OCI-LY7 (cell line): ENCODE measurements around the gene TFCP2L1. TPM values are rescaled to one million over a fixed set of nuclear protein-coding genes. Genes with fewer than 3 reads are reported as not detected.

Source experiments
- BruUV-seq: library from RNA; stranded (reverse); fragments of 400-500 nt; replicated peaks from 2 replicates; lab custom pipeline; 2021; lab: Mats Ljungman, UMichigan
- CTCF ChIA-PET: fragments of 300-600 bp; sonication (Branson Sonifier 250); formaldehyde crosslinking; loops from one replicate; lab custom pipeline; 2022; ENCODE audit warnings: antibody characterized with exemption; ENCODE audit not compliant: unreplicated experiment; lab: Charles Lee
- POLR2A ChIA-PET: fragments of 300-600 bp; sonication (Branson Sonifier 250); formaldehyde crosslinking; loops from one replicate; lab custom pipeline; 2022; ENCODE audit warnings: antibody characterized with exemption; lab: Charles Lee
- DNase-seq: peaks from one replicate; pipeline ENCODE4 v3.0.0-alpha.2; 2015; ENCODE audit warnings: low spot score
- H2AFZ ChIP-seq: fragments of 200-600 bp; sonication (generic), shearing (Covaris generic); 2 replicates; pipeline ENCODE4 v1.6.1; 2014; ENCODE audit warnings: mild to moderate bottlenecking, antibody characterized with exemption, low read length, moderate library complexity
- H3K27ac ChIP-seq: fragments of 200-600 bp; sonication (generic); 2 replicates; pipeline ENCODE4 v1.5.1; 2014; ENCODE audit warnings: mixed run types, low read depth, mild to moderate bottlenecking, moderate library complexity, low read length, inconsistent platforms; ENCODE audit not compliant: poor library complexity, severe bottlenecking
- H3K36me3 ChIP-seq: fragments of 200-600 bp; sonication (generic); 2 replicates; pipeline ENCODE4 v1.6.1; 2014; ENCODE audit warnings: mild to moderate bottlenecking, antibody characterized with exemption, low read length, moderate library complexity, mixed read lengths; ENCODE audit not compliant: insufficient read depth
- H3K4me1 ChIP-seq: fragments of 200-600 bp; sonication (generic); 2 replicates; pipeline ENCODE4 v1.5.1; 2014; ENCODE audit warnings: mild to moderate bottlenecking, low read length; ENCODE audit not compliant: insufficient read depth, poor library complexity, severe bottlenecking
- H3K4me2 ChIP-seq: fragments of 200-600 bp; sonication (generic); 2 replicates; pipeline ENCODE4 v1.6.1; 2014; ENCODE audit warnings: mild to moderate bottlenecking, low read length
- H3K4me3 ChIP-seq: fragments of 200-600 bp; sonication (generic); 2 replicates; pipeline ENCODE4 v1.5.1; 2014; ENCODE audit warnings: mild to moderate bottlenecking, low read depth, low read length; ENCODE audit not compliant: poor library complexity, severe bottlenecking
- H3K79me2 ChIP-seq: fragments of 200-600 bp; sonication (generic); 2 replicates; pipeline ENCODE4 v1.6.1; 2016; ENCODE audit warnings: low read depth, mild to moderate bottlenecking, low read length, moderate library complexity, mixed read lengths; ENCODE audit not compliant: insufficient read depth
- H3K9me2 ChIP-seq: fragments of 200-600 bp; sonication (generic); 2 replicates; pipeline ENCODE4 v1.6.1; 2016; ENCODE audit warnings: mild to moderate bottlenecking, low read length, mixed read lengths; ENCODE audit not compliant: insufficient read depth
- H3K9me3 ChIP-seq: fragments of 200-600 bp; sonication (generic); 2 replicates; pipeline ENCODE4 v1.6.1; 2014; ENCODE audit warnings: mild to moderate bottlenecking, mixed run types, low read length, mixed read lengths
- H4K20me1 ChIP-seq: fragments of 200-600 bp; sonication (generic); 2 replicates; pipeline ENCODE4 v1.6.1; 2014; ENCODE audit warnings: mild to moderate bottlenecking, antibody characterized with exemption, low read length, moderate library complexity, mixed read lengths; ENCODE audit not compliant: insufficient read depth
- CTCF ChIP-seq: fragments of 200-600 bp; sonication (generic); conservative IDR thresholded peaks from 2 replicates; pipeline ENCODE4 v1.5.1; 2014; ENCODE audit warnings: mild to moderate bottlenecking, antibody characterized with exemption, low read length, moderate library complexity, mixed read lengths
- EZH2phosphoT487 ChIP-seq: fragments of 200-600 bp; sonication (generic); IDR thresholded peaks from 2 replicates; pipeline ENCODE4 v1.6.1; 2018; ENCODE audit warnings: low read depth, borderline replicate concordance, mild to moderate bottlenecking, mixed run types, antibody characterized with exemption, low read length, moderate library complexity, mixed read lengths
- intact Hi-C: fragments of 100-400 bp; cut with micrococcal nuclease; formaldehyde crosslinking; loops from one replicate; pipeline ENCODE4 v1.10.0; 2022; ENCODE audit not compliant: unreplicated experiment
- total RNA-seq, 2 experiments: library from RNA; depleted of rRNA in 1 of 2; stranded (reverse); fragments of >200 nt in 1 of 2; shearing (Covaris generic) in 1 of 2; gene quantifications; 2 replicates each; pipeline ENCODE4 v1.2.3, GENCODE V29; 2014 to 2022

The TFCP2L1 gene
- total RNA-seq, 2 experiments from 2014 or later = 0.06 to 1.4 TPM

GRCh38 chr2:121288454-121289231, 3.6 kb upstream of the TFCP2L1 start:
- no peak overlapping the region for H3K4me3 ChIP-seq
- H2AFZ ChIP-seq = no peak overlapping the region
- no peaks in the 10 kb centered on the region for H3K79me2 ChIP-seq
- no TSS peak for BruUV-seq
- H3K4me1 ChIP-seq = peaks cover 11% of the 10 kb centered on the region
- H3K9me3 ChIP-seq = no peaks in the 10 kb centered on the region
- no peak overlapping the region for H3K27ac ChIP-seq
- H3K36me3 ChIP-seq = no peaks in the 10 kb centered on the region
- H4K20me1 ChIP-seq = no peaks in the 10 kb centered on the region
- H3K9me2 ChIP-seq = no peaks in the 10 kb centered on the region
- POLR2A ChIA-PET = no interaction called here
- no peak for TF ChIP-seq EZH2phosphoT487
- TF ChIP-seq CTCF = no peak
- CTCF ChIA-PET = no interaction called here
- intact Hi-C loops = no loop called here
- no peak for DNase-seq
- H3K4me2 ChIP-seq = no peak overlapping the region

GRCh38 chr2:121287956-121288355, 3.0 kb upstream of the TFCP2L1 start:
- Histone ChIP-seq H3K4me1 (peaks cover 11% of the 10 kb centered on the region), H3K27ac (no peak overlapping the region), H3K4me2 (no peak overlapping the region), H3K79me2 (no peaks in the 10 kb centered on the region), H3K4me3 (no peak overlapping the region), H3K36me3 (no peaks in the 10 kb centered on the region), H3K9me3 (no peaks in the 10 kb centered on the region), H4K20me1 (no peaks in the 10 kb centered on the region), H2AFZ (no peak overlapping the region), H3K9me2 (no peaks in the 10 kb centered on the region)
- no TSS peak for BruUV-seq
- TF ChIP-seq EZH2phosphoT487 = no peak
- TF ChIP-seq CTCF = no peak
- ChIA-PET POLR2A (interaction anchor here (0.6 kb wide), 1 partner anchor 342 kb away, joined by 4 read pairs; no protein-coding TSS in a partner anchor), CTCF (no interaction called here)
- intact Hi-C loops = no loop called here
- DNase-seq = no peak
